Osteoblast (primary cell): ENCODE results near the gene ARHGEF1. TPM values are rescaled to one million over a fixed set of nuclear protein-coding genes. Genes with fewer than 3 reads are reported as not detected.

Experiments
- DNase-seq: peaks from one replicate; pipeline ENCODE4 v3.0.0; 2011; ENCODE audit warnings: low spot score, mixed read lengths; ENCODE audit not compliant: insufficient read length; ENCODE audit errors: missing footprints
- H2AFZ ChIP-seq: 2 replicates; pipeline ENCODE4 v1.6.0; 2011; ENCODE audit warnings: mild to moderate bottlenecking, low read length
- H3K27ac ChIP-seq: 2 replicates; pipeline ENCODE4 v1.5.1; 2011; ENCODE audit warnings: mild to moderate bottlenecking, low read depth, low read length, moderate library complexity
- H3K27me3 ChIP-seq: 2 replicates; pipeline ENCODE4 v1.6.0; 2012; ENCODE audit warnings: mild to moderate bottlenecking, control low read depth, inconsistent platforms, low read length, moderate library complexity; ENCODE audit not compliant: insufficient read depth
- H3K36me3 ChIP-seq: 2 replicates; pipeline ENCODE4 v1.5.1; 2011; ENCODE audit warnings: mild to moderate bottlenecking, low read length, control low read depth, moderate library complexity; ENCODE audit not compliant: insufficient read depth
- H3K4me1 ChIP-seq: 2 replicates; pipeline ENCODE4 v1.5.1; 2011; ENCODE audit warnings: mild to moderate bottlenecking, low read length, control low read depth, moderate library complexity; ENCODE audit not compliant: insufficient read depth
- H3K4me2 ChIP-seq: 2 replicates; pipeline ENCODE4 v1.6.0; 2011; ENCODE audit warnings: mild to moderate bottlenecking, low read length; ENCODE audit not compliant: insufficient read depth
- H3K4me3 ChIP-seq: fragments of 200-600 bp; sonication (generic); 3 replicates; pipeline ENCODE4 v1.5.1; 2012; ENCODE audit warnings: mild to moderate bottlenecking, low read length, inconsistent platforms; ENCODE audit not compliant: insufficient read depth
- H3K79me2 ChIP-seq: 2 replicates; pipeline ENCODE4 v1.6.0; 2012; ENCODE audit warnings: mild to moderate bottlenecking, low read length, control low read depth, inconsistent platforms; ENCODE audit not compliant: insufficient read depth
- H3K9me3 ChIP-seq: 2 replicates; pipeline ENCODE4 v1.5.1; 2011; ENCODE audit warnings: low read depth, low read length, control low read depth
- H4K20me1 ChIP-seq: 2 replicates; pipeline ENCODE4 v1.6.0; 2012; ENCODE audit warnings: mild to moderate bottlenecking, low read length, control low read depth; ENCODE audit not compliant: insufficient read depth
- CTCF ChIP-seq: IDR thresholded peaks from 2 replicates; pipeline ENCODE4 v1.5.1; 2011; ENCODE audit warnings: mild to moderate bottlenecking, low read depth, low read length, moderate library complexity; ENCODE audit errors: extremely low read depth
- total RNA-seq: library from RNA; depleted of rRNA; stranded (reverse); fragments of >200 nt; gene quantifications from 2 replicates; pipeline ENCODE4 v1.2.3, GENCODE V29; 2012

Gene ARHGEF1
- total RNA-seq, 1 donor = 31.8 TPM

- Histone ChIP-seq H3K27me3 (peaks cover 50% of the 10 kb centered on the region), H3K27ac (no peak overlapping the region), H2AFZ (peak overlapping the region; percentile 59), H3K36me3 (no peaks in the 10 kb centered on the region), H3K9me3 (no peaks in the 10 kb centered on the region), H3K4me3 (peak overlapping the region; percentile 64), H3K79me2 (no peaks in the 10 kb centered on the region), H3K4me2 (peak overlapping the region; percentile 73), H4K20me1 (no peaks in the 10 kb centered on the region), H3K4me1 (peaks cover 7% of the 10 kb centered on the region)
- TF ChIP-seq CTCF = no peak
- DNase-seq = no peak
Measured at GRCh38 chr19:41927497-41928192, 44.7 kb downstream of the ARHGEF1 start.

GRCh38 chr19:41928221-41928683 is 45.3 kb downstream of the ARHGEF1 start, which contains the start of gene ERFL:
TSS of gene ERFL (minus strand) at chr19:41928449. CDS start at chr19:41912919, 15,530 bp downstream.
- Histone ChIP-seq H3K4me2 (peak within 1 kb of the TSS; percentile 73), H3K9me3 (no peaks in the 10 kb centered on the region), H3K4me1 (peaks cover 7% of the 10 kb centered on the region), H3K27ac (no peak within 1 kb of the TSS), H4K20me1 (no peaks in the 10 kb centered on the region), H3K36me3 (no peaks in the 10 kb centered on the region), H2AFZ (peak within 1 kb of the TSS; percentile 59), H3K79me2 (no peaks in the 10 kb centered on the region), H3K27me3 (peaks cover 49% of the 10 kb centered on the region), H3K4me3 (peak within 1 kb of the TSS; percentile 64)
- DNase-seq = peak; percentile 95
- TF ChIP-seq CTCF = no peak

- H2AFZ ChIP-seq = peak overlapping the region; percentile 51
- TF ChIP-seq CTCF = no peak
- H3K4me3 ChIP-seq = peak overlapping the region; percentile 64
- peaks cover 7% of the 10 kb centered on the region for H3K4me1 ChIP-seq
- H3K9me3 ChIP-seq = no peaks in the 10 kb centered on the region
- peaks cover 54% of the 10 kb centered on the region for H3K27me3 ChIP-seq
- no peaks in the 10 kb centered on the region for H3K79me2 ChIP-seq
- H3K36me3 ChIP-seq = no peaks in the 10 kb centered on the region
- no peaks in the 10 kb centered on the region for H4K20me1 ChIP-seq
- H3K27ac ChIP-seq = no peak overlapping the region
- peak; percentile 92 for DNase-seq
- peak overlapping the region; percentile 73 for H3K4me2 ChIP-seq
Measured at GRCh38 chr19:41928754-41929535, 46.0 kb downstream of the ARHGEF1 start.
